Prostate gland (tissue), 2 donors: ENCODE measurements around the gene NUP43.
"Not testable (repeated sequence)": the region's sequence is repeated elsewhere in the genome, so short reads cannot be mapped to it uniquely, and the experiment has no call there.

Experiments used
- POLR2AphosphoS5 ChIP-seq: sonication (generic); formaldehyde crosslinking; IDR thresholded peaks from one replicate; pipeline ENCODE4 v1.6.1; 2017; ENCODE audit warnings: antibody characterized with exemption
- TF ChIP-seq, protein P1 (sequence below), 4 experiments: fragments of 200-600 bp in 2 of 4; fragments of 450-650 bp in 2 of 4; sonication (generic) in 2 of 4; IDR thresholded peaks; 1 replicate in 3 of 4; 2 replicates in 1 of 4; pipeline ENCODE4 v1.5.1; 2016 to 2019; ENCODE audit warnings: antibody characterized with exemption in 4 of 4, mild to moderate bottlenecking in 2 of 4, moderate library complexity in 2 of 4

GRCh38 chr6:149749082-149749593 is 2.8 kb upstream of the NUP43 start:
- TF ChIP-seq, protein P1, sequence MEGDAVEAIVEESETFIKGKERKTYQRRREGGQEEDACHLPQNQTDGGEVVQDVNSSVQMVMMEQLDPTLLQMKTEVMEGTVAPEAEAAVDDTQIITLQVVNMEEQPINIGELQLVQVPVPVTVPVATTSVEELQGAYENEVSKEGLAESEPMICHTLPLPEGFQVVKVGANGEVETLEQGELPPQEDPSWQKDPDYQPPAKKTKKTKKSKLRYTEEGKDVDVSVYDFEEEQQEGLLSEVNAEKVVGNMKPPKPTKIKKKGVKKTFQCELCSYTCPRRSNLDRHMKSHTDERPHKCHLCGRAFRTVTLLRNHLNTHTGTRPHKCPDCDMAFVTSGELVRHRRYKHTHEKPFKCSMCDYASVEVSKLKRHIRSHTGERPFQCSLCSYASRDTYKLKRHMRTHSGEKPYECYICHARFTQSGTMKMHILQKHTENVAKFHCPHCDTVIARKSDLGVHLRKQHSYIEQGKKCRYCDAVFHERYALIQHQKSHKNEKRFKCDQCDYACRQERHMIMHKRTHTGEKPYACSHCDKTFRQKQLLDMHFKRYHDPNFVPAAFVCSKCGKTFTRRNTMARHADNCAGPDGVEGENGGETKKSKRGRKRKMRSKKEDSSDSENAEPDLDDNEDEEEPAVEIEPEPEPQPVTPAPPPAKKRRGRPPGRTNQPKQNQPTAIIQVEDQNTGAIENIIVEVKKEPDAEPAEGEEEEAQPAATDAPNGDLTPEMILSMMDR (IDR thresholded peaks at IDR 0.05), result not testable (repeated sequence)
- TF ChIP-seq POLR2AphosphoS5, result not testable (repeated sequence)
